H9 (cell line): ENCODE results near the gene GLT1D1. TPM values are rescaled to one million over a fixed set of nuclear protein-coding genes. Genes with fewer than 3 reads are reported as not detected.

Experiments used
- DNase-seq: peaks from one replicate; pipeline ENCODE4 v3.0.0-alpha.2; 2017
- H2AFZ ChIP-seq: one replicate; pipeline ENCODE4 v1.6.1; 2013; ENCODE audit warnings: mild to moderate bottlenecking, low read length, control low read depth, moderate library complexity
- H2AK5ac ChIP-seq: 2 replicates; pipeline ENCODE4 v1.6.1; 2013; ENCODE audit warnings: low read length, control low read depth, mixed read lengths; ENCODE audit not compliant: insufficient read length
- H2BK120ac ChIP-seq: one replicate; pipeline ENCODE4 v1.6.1; 2013; ENCODE audit warnings: low read depth, mild to moderate bottlenecking, low read length, control low read depth, inconsistent platforms; ENCODE audit not compliant: poor library complexity, severe bottlenecking
- H2BK12ac ChIP-seq: 2 replicates; pipeline ENCODE4 v1.6.1; 2013; ENCODE audit warnings: low read length, control low read depth, mixed read lengths, low read depth; ENCODE audit not compliant: insufficient read length
- H2BK15ac ChIP-seq: 2 replicates; pipeline ENCODE4 v1.6.1; 2013; ENCODE audit warnings: low read depth, low read length, control low read depth
- H2BK20ac ChIP-seq: one replicate; pipeline ENCODE4 v1.6.1; 2013; ENCODE audit warnings: low read depth, mild to moderate bottlenecking, low read length, control low read depth, inconsistent platforms; ENCODE audit not compliant: poor library complexity, severe bottlenecking
- H2BK5ac ChIP-seq: 2 replicates; pipeline ENCODE4 v1.6.1; 2013; ENCODE audit warnings: low read length, control low read depth, mixed read lengths; ENCODE audit not compliant: insufficient read length
- H3K14ac ChIP-seq: 2 replicates; pipeline ENCODE4 v1.6.1; 2013; ENCODE audit warnings: low read length, control low read depth; ENCODE audit not compliant: insufficient read depth
- H3K18ac ChIP-seq: 2 replicates; pipeline ENCODE4 v1.6.1; 2013; ENCODE audit warnings: low read depth, mild to moderate bottlenecking, mixed read lengths, low read length, control low read depth; ENCODE audit not compliant: insufficient read length
- H3K23ac ChIP-seq: 2 replicates; pipeline ENCODE4 v1.6.1; 2013; ENCODE audit warnings: low read length, control low read depth, mixed read lengths, low read depth; ENCODE audit not compliant: insufficient read length
- H3K23me2 ChIP-seq: 2 replicates; pipeline ENCODE4 v1.6.1; 2013; ENCODE audit warnings: low read depth, mild to moderate bottlenecking, mixed read lengths, low read length, control low read depth; ENCODE audit not compliant: insufficient read length, poor library complexity, severe bottlenecking
- H3K27ac ChIP-seq: 2 replicates; pipeline ENCODE4 v1.5.1; 2013; ENCODE audit warnings: low read length, control low read depth, mixed read lengths, low read depth; ENCODE audit not compliant: insufficient read length
- H3K27me3 ChIP-seq: 2 replicates; pipeline ENCODE4 v1.6.1; 2013; ENCODE audit warnings: low read length, control low read depth, inconsistent platforms; ENCODE audit not compliant: insufficient read depth
- H3K4ac ChIP-seq: 2 replicates; pipeline ENCODE4 v1.6.1; 2013; ENCODE audit warnings: low read depth, mild to moderate bottlenecking, control low read depth, inconsistent platforms, low read length, moderate library complexity
- H3K4me1 ChIP-seq: 2 replicates; pipeline ENCODE4 v1.6.1; 2013; ENCODE audit warnings: low read length, control low read depth, inconsistent platforms; ENCODE audit not compliant: insufficient read depth
- H3K4me2 ChIP-seq: 2 replicates; pipeline ENCODE4 v1.6.1; 2013; ENCODE audit warnings: low read length, control low read depth, mixed read lengths; ENCODE audit not compliant: insufficient read length, insufficient read depth
- H3K56ac ChIP-seq: 2 replicates; pipeline ENCODE4 v1.6.1; 2013; ENCODE audit warnings: low read depth, mild to moderate bottlenecking, mixed read lengths, low read length, control low read depth; ENCODE audit not compliant: insufficient read length
- H3K79me1 ChIP-seq: 2 replicates; pipeline ENCODE4 v1.6.1; 2013; ENCODE audit warnings: low read depth, mild to moderate bottlenecking, moderate library complexity, low read length, control low read depth, inconsistent platforms; ENCODE audit not compliant: insufficient read depth, poor library complexity, severe bottlenecking
- H3K79me2 ChIP-seq: 2 replicates; pipeline ENCODE4 v1.6.1; 2013; ENCODE audit warnings: low read length, control low read depth, inconsistent platforms; ENCODE audit not compliant: insufficient read depth
- H3K9ac ChIP-seq: 2 replicates; pipeline ENCODE4 v1.6.1; 2013; ENCODE audit warnings: low read length, control low read depth, mixed read lengths; ENCODE audit not compliant: insufficient read length; ENCODE audit errors: extremely low read depth
- H3K9me3 ChIP-seq: one replicate; pipeline ENCODE4 v1.6.1; 2013; ENCODE audit warnings: low read depth, low read length, inconsistent platforms; ENCODE audit not compliant: control insufficient read depth
- H3T11ph ChIP-seq: one replicate; pipeline ENCODE4 v1.6.1; 2013; ENCODE audit warnings: mild to moderate bottlenecking, low read length, control low read depth, inconsistent platforms
- H4K20me1 ChIP-seq: one replicate; pipeline ENCODE4 v1.6.1; 2013; ENCODE audit not compliant: control insufficient read depth, insufficient read length, insufficient read depth
- H4K5ac ChIP-seq: 2 replicates; pipeline ENCODE4 v1.6.1; 2013; ENCODE audit warnings: low read depth, mild to moderate bottlenecking, mixed read lengths, low read length, control low read depth; ENCODE audit not compliant: insufficient read length
- H4K8ac ChIP-seq: replicated peaks from 2 replicates; pipeline ENCODE4 v1.6.1; 2013; ENCODE audit warnings: low read length, control low read depth, mixed read lengths, low read depth; ENCODE audit not compliant: insufficient read length
- H4K91ac ChIP-seq: 2 replicates; pipeline ENCODE4 v1.6.1; 2013; ENCODE audit warnings: low read depth, mild to moderate bottlenecking, moderate library complexity, mixed read lengths, low read length, control low read depth; ENCODE audit not compliant: insufficient read length
- H3K27ac Mint-ChIP-seq, 3 experiments: 2 replicates in 2 of 3; 3 replicates in 1 of 3; pipeline ENCODE4 v1.8.0; 2020 to 2021; ENCODE audit warnings: mixed read lengths in 3 of 3, mild to moderate bottlenecking in 1 of 3, moderate library complexity in 1 of 3
- H3K27me3 Mint-ChIP-seq: 2 replicates; pipeline ENCODE4 v1.8.0; 2021; ENCODE audit warnings: low read depth, mild to moderate bottlenecking, moderate library complexity, mixed read lengths
- H3K36me3 Mint-ChIP-seq, 3 experiments: 2 replicates in 2 of 3; 3 replicates in 1 of 3; pipeline ENCODE4 v1.8.0; 2020 to 2021; ENCODE audit warnings: low read depth in 3 of 3, mixed read lengths in 3 of 3; ENCODE audit not compliant: insufficient read depth in 1 of 3
- H3K4me1 Mint-ChIP-seq, 2 experiments: 2 replicates each; pipeline ENCODE4 v1.8.0; 2020; ENCODE audit warnings: mixed read lengths in 2 of 2
- H3K4me3 Mint-ChIP-seq, 2 experiments: 2 replicates in 1 of 2; 3 replicates in 1 of 2; pipeline ENCODE4 v1.8.0; 2020 to 2021; ENCODE audit warnings: mild to moderate bottlenecking in 2 of 2, mixed read lengths in 2 of 2, moderate library complexity in 1 of 2
- H3K9me3 Mint-ChIP-seq, 2 experiments: 2 replicates in 1 of 2; 3 replicates in 1 of 2; pipeline ENCODE4 v1.8.0; 2020; ENCODE audit warnings: mild to moderate bottlenecking in 2 of 2, mixed read lengths in 2 of 2, moderate library complexity in 1 of 2
- CTCF ChIP-seq: fragments of 200-600 bp; sonication (generic); conservative IDR thresholded peaks from 3 replicates; pipeline ENCODE4 v1.8.0; 2021; ENCODE audit warnings: antibody characterized with exemption, mild to moderate bottlenecking
- WGBS: extraction: QIAGEN DNeasy Blood & Tissue Kit; methylation state at CpG from one replicate; pipeline ENCODE4 v1.1.7; 2013; ENCODE audit warnings: missing lambda C conversion rate, low lambda C conversion rate, mixed read lengths; ENCODE audit not compliant: insufficient read length; ENCODE audit errors: extremely low coverage; 5-methylcytosine and 5-hydroxymethylcytosine counted together
- total RNA-seq: library from RNA; stranded (reverse); gene quantifications from 2 replicates; pipeline ENCODE4 v1.2.1, GENCODE V29; 2021

The GLT1D1 gene
- total RNA-seq, 1 experiment from 2014 or later = 7.0 TPM

- no peaks in the 10 kb centered on the region for H3K27me3 Mint-ChIP-seq
- no peaks in the 10 kb centered on the region for H3K23me2 ChIP-seq
- H2BK5ac ChIP-seq = no peak overlapping the region
- no peaks in the 10 kb centered on the region for H3K9me3 ChIP-seq
- H3K36me3 Mint-ChIP-seq = no peaks in the 10 kb centered on the region
- no peak overlapping the region for H3K4ac ChIP-seq
- H3K18ac ChIP-seq = no peak overlapping the region
- no peak overlapping the region for H3K14ac ChIP-seq
- H3K27ac Mint-ChIP-seq = peak overlapping the region in 1 of 3 experiments; percentile 32; a peak in 1 of 7 replicates
- H3K56ac ChIP-seq = no peak overlapping the region
- H3K79me2 ChIP-seq = no peaks in the 10 kb centered on the region
- H2BK15ac ChIP-seq = no peak overlapping the region
- no peak overlapping the region for H3T11ph ChIP-seq
- H3K4me1 Mint-ChIP-seq = peaks cover 5 to 7% of the 10 kb centered on the region in 2 experiments; a peak in 3 of 4 replicates
- H3K4me3 Mint-ChIP-seq = no peak overlapping the region
- H4K20me1 ChIP-seq = peaks cover 3% of the 10 kb centered on the region
- H2AK5ac ChIP-seq = no peak overlapping the region
- no peak overlapping the region for H3K9ac ChIP-seq
- no peaks in the 10 kb centered on the region; a peak in 1 of 5 replicates for H3K9me3 Mint-ChIP-seq
- H3K4me1 ChIP-seq = no peaks in the 10 kb centered on the region; the same call in 1 of the 2 replicates
- DNase-seq = no peak
- H3K79me1 ChIP-seq = no peaks in the 10 kb centered on the region
- no peak overlapping the region for H4K5ac ChIP-seq
- no peak overlapping the region for H4K91ac ChIP-seq
- no peak overlapping the region for H4K8ac ChIP-seq
- no CpG with 5 or more reads among the region's 27 CpGs for WGBS
- H3K4me2 ChIP-seq = no peak overlapping the region
- H3K23ac ChIP-seq = no peak overlapping the region
- no peak overlapping the region for H2BK120ac ChIP-seq
- no peak overlapping the region for H2BK20ac ChIP-seq
- no peaks in the 10 kb centered on the region; the same call in 1 of the 2 replicates for H3K27me3 ChIP-seq
- no peak for TF ChIP-seq CTCF
- no peak overlapping the region for H2BK12ac ChIP-seq
- no peak overlapping the region for H2AFZ ChIP-seq
- no peak overlapping the region for H3K27ac ChIP-seq
Observed at GRCh38 chr12:128944956-128945355, 91.7 kb downstream of the GLT1D1 start.
